LNCaP clone FGC (cell line): ENCODE data around the gene CDKAL1.

Experiments used
- DNase-seq: peaks from one replicate; pipeline ENCODE4 v3.0.0-alpha.2; 2011; ENCODE audit warnings: low read depth
- H3K4me3 ChIP-seq: 2 replicates; pipeline ENCODE4 v1.5.1; 2011; ENCODE audit warnings: mild to moderate bottlenecking, low read depth, low read length, control low read depth
- TF ChIP-seq, protein P1 (sequence below): IDR thresholded peaks from 2 replicates; pipeline ENCODE4 v1.5.1; 2012; ENCODE audit warnings: mild to moderate bottlenecking; ENCODE audit not compliant: control insufficient read depth, insufficient read depth; ENCODE audit errors: extremely low read depth

Gene CDKAL1

DNA sequence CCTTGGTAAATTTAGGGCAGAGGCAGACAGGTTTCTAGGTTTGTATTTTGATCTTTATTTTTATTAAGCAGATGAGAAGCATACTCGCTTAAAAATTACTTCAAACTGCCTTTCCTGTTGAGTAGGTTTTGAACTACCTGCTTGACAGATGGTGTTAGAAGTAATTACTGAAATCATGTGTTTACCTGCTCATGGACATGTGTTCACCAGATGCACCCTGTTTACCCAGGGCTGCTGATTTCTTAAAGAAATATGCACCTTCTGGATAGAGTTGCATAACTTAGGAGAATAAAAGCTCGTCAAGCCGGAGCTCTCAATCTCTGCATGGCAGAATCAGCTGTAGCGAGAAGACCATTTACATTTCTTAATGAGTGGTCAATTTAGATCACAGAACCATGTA lies 165.1 kb downstream of the CDKAL1 start:
- TF ChIP-seq, protein P1, sequence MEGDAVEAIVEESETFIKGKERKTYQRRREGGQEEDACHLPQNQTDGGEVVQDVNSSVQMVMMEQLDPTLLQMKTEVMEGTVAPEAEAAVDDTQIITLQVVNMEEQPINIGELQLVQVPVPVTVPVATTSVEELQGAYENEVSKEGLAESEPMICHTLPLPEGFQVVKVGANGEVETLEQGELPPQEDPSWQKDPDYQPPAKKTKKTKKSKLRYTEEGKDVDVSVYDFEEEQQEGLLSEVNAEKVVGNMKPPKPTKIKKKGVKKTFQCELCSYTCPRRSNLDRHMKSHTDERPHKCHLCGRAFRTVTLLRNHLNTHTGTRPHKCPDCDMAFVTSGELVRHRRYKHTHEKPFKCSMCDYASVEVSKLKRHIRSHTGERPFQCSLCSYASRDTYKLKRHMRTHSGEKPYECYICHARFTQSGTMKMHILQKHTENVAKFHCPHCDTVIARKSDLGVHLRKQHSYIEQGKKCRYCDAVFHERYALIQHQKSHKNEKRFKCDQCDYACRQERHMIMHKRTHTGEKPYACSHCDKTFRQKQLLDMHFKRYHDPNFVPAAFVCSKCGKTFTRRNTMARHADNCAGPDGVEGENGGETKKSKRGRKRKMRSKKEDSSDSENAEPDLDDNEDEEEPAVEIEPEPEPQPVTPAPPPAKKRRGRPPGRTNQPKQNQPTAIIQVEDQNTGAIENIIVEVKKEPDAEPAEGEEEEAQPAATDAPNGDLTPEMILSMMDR = no peak
- H3K4me3 ChIP-seq = no peak overlapping the region
- no peak for DNase-seq

DNA sequence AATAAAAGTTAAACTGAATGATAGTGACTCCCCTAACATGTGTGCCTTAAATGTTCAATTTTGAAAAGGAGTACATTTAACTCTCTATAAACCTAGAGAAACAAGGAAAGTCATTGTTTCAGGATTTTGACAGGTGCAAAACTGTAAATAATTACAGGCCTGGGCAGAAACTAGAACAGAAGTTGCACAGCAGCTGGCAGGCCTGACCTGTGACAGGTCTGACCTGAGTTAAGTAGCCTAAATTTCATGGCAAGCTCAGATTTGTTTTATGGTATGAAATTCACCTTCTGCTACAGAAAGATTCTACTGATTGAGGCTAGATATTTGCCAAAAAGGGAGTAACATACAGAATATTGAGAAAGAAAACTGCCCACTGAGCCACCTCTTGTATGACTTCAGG lies 166.1 kb downstream of the CDKAL1 start:
- TF ChIP-seq, protein P1 = no peak
- DNase-seq = no peak
- no peak overlapping the region for H3K4me3 ChIP-seq

DNA sequence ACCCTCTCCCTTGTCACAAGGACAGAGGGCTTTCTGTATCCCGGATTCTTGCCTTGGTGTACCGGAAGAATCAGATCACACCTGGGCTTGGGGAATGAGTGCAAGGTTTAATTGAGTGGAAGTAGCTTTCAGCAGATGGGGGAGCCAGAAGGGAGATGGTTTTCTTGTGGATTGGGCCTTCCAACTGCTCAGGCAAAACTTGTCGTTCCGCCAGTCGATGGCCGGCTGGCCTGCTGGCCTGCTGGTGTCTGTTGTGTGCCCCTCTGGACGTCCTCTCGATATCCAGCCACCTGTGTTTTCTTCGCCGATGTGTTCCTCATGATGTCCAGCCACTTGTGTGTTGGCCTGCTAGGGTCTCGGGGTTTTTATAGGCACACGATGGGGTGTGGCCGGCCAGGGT lies 168.1 kb downstream of the CDKAL1 start:
- TF ChIP-seq, protein P1 = no peak
- H3K4me3 ChIP-seq = no peak overlapping the region
- DNase-seq = no peak

DNA sequence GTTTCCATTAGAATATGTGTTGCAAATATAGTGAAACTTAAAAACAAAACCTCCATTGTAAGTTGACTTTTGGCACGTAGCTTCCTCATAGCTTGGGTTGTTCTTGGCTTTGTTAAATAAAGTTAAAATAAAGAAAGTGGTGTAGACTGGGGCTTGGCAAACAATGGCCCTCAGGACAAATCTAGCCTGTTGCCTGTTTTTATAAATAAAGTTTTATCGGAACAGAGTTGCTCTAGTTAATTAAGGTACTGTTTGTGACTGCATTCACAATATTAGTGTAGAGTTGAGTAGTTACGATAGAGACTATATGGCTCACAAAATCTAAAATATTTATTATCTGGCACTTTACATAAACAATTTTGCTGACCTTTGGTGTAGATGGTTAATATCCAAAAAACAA lies 168.8 kb downstream of the CDKAL1 start:
- H3K4me3 ChIP-seq = no peak overlapping the region
- TF ChIP-seq, protein P1 = no peak

DNA sequence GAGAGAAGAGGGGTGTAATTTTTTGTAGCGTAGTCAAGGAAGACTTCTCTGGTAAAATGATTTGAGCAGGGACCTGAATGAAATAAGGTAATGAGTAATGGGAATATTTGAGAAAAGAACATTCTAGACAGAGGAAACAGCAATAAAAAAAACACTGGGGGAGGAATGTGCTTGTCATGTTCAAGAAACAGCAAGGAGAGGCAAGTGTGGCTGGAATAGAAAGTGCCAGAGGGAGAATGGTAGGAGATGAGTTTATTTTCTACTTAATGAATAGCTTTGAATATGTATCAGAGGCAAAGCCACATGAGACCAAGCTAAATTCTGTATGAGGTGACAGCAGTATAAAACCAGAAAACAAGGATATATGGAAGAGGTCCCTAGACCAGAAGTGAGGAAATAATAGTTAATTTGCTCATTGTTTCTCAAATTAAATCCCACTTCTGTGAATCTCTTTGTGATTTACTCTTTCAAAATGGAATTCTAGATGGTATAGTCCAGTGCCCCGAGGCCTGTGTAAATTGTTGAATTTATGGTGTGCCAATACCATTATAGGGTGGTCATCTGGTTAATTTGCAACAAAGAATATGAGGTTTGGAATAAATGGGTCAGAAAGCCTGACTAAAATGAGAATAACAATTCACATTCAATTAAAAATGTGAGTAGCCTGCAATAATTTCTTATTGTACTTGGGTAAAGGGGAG lies 170.2 kb downstream of the CDKAL1 start:
- DNase-seq = no peak
- TF ChIP-seq, protein P1 = no peak
- no peak overlapping the region for H3K4me3 ChIP-seq

More for the DNA sequence above, 168.8 kb downstream of the CDKAL1 start:
- DNase-seq = no peak

DNA sequence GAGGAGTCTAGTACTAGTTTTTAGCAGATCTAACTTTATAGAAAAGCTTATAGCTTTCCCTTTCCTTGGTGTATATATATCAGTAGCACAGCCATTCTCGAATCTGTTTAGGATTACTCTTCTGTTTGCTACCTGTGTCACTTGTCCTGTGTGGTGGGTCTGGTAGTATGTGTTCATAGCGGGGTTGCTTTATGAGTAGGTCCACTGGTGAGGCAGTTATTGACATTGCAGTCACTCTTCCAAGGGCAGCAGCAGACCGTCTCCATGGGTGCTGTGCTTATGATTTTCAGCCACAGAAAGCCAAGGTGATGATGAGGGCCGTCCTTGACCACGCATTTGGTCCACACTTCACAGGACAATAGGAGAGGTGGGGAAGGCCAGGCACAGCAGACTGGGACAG lies 171.5 kb downstream of the CDKAL1 start:
- DNase-seq = no peak
- no peak overlapping the region for H3K4me3 ChIP-seq
- TF ChIP-seq, protein P1 = no peak
